ENCODE data around the gene C1orf87.
"Not testable (repeated sequence)": the region's sequence is repeated elsewhere in the genome, so short reads cannot be mapped to it uniquely, and the experiment has no call there.

C1orf87 gene

GRCh38 chr1:59992040-59992820 lies 81.3 kb downstream of the C1orf87 start:
- DNase-seq: no peak

GRCh38 chr1:59990470-59990869 lies 83.1 kb downstream of the C1orf87 start:
- DNase-seq: no peak

DNA sequence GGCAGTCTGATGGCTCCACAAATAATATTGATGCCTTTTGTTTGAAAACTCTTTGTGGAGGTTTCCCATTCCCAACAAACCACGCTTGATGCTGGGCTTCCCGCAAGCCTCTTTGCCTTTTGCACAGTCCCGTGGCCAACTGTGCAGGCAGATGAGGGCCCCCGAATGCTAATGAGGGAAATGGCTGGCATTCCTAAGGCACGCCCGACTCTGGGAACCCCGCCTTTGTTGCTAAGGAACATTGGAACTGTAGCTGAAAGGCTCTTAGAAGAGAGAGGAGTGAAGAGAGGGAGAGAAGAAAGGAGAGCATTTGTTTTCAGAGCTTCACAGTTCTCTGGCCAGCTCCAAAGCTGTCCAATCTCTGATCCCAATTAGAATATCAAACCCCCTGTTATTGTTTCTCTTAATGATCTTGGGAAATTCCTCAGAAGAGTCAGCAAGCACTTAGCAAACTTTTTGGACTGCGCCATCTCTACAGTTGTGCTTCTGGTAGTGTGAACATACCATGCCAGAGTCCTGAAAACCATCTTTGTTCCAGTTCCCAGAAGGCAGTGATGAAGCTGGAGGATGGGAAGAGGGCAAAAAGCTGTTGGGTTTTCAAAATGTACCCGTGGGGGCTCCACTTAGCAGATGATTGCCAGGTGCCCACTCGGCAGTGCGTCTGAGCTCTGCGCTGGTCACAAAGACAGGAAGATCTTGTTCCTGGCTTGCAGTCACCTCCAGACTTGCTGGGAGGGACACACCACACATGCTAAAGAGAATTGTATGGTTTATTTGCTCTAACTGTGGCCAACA lies 86.9 kb downstream of the C1orf87 start:
- DNase-seq: no peak

DNA sequence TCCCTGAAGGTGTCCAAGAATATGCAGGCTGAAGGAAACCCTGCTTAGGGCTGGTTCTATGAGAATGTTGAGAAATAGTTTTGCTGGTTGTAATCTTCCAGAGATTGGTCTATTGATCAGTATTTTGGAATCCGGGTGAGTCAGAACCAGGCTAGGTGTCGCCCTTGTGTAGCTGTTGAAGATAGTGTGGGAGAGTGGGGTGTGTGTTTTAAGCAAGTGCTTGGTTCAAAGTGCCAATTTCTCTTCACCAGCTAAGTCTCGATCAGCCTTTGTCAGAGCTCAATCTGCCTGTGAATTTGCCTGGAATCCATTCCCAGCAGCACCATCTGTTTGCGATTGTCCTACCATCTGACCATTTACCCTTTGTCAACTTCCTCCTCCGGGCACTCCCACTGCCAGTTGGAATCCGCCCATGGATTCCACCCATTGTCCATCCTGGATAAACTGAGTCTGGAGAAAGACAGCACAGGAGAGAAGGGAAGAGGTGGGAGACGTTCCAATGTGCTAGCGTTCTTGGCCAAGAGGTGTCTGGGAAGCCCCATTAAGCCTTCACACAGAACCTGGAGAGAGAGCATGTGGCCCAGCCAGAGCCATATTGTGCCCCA lies 87.6 kb downstream of the C1orf87 start:
- no peak for DNase-seq

- DNase-seq: no peak
Measured at GRCh38 chr1:59979666-59980065, 93.9 kb downstream of the C1orf87 start.

DNA sequence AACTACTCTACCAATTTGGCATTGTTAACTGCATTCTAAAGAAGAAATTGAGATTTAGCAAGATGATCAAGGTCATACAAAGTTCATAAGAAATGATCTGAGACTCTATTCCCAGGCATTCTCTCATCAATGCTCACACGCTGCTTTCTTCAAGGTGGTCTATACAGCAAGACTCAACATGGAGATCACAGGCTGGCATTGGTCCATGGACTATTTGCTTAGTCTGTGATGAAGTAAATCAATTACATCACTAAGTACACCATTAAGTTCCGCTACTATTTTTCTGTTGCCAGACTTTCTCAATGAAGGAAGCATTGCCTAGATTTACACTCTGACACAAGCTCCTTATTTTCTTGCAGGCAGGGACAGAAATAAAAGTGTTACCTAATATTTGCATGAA lies 95.1 kb downstream of the C1orf87 start:
- no peak for DNase-seq

DNA sequence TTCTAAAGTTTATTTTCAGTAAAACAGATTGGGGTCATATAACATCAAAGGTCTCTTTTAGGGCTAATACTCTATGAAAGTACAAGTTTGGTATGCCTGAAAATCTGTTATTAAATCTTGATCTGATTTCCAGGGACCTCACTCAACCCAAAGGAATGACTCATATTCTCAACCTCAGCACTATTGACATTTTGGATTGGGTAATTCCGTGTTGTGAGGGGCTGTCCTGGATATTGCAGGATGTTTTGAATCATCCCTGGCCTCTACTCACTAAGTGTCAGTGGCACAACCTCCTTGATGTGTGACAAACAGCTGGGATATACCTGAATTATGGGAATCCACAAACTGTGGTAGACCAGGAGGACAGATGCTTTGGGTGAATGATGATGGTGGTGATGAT lies 95.5 kb downstream of the C1orf87 start:
- no peak for DNase-seq

- no peak for DNase-seq
Measured at GRCh38 chr1:59977075-59977410, 96.5 kb downstream of the C1orf87 start.

GRCh38 chr1:59976194-59977074 lies 97.1 kb downstream of the C1orf87 start:
- peak; percentile 37 for DNase-seq

DNA sequence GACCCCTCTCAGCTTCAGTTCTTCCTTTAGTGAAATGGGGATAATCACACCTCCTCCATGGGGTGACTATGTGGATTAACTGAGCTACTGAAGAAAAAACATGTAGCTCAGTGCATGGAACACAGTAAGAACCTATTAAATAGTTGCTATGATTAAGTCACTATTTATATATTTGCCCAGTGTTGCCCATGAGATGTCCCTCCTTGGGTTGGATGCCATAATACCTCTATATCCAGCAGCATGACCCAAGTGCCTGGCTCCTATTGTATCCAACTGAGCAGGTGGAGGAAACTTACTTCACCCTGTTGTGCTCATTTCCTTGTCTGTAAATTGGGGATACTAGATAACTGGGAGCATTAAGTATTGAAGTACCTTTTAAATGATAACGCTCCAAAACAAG lies 99.9 kb downstream of the C1orf87 start:
- DNase-seq: no peak

GRCh38 chr1:59972216-59972927 lies 101.2 kb downstream of the C1orf87 start:
- DNase-seq: peak; percentile 73

- peak; percentile 37 for DNase-seq
Measured at GRCh38 chr1:59971464-59971911, 102.1 kb downstream of the C1orf87 start.

- DNase-seq: not testable (repeated sequence)
Measured at GRCh38 chr1:59969542-59970175, 103.9 kb downstream of the C1orf87 start.

DNA sequence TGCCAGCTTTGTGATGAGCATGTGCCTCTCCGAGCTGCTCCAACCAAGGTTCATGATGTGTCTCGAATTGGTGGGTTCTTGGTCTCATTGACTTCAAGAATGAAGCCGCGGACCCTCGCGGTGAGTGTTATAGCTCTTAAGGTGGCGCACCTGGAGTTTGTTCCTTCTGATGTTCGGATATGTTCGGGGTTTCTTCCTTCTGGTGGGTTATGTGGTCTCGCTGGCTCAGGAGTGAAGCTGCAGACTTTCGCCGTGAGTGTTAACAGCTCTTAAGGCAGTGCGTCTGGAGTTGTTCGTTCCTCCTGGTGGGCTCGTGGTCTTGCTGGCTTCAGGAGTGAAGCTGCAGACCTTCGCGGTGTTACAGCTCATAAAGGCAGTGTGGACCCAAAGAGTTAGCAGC lies 104.8 kb downstream of the C1orf87 start:
- DNase-seq: not testable (repeated sequence)

- DNase-seq: no peak
Measured at GRCh38 chr1:59967780-59968179, 105.8 kb downstream of the C1orf87 start.

DNA sequence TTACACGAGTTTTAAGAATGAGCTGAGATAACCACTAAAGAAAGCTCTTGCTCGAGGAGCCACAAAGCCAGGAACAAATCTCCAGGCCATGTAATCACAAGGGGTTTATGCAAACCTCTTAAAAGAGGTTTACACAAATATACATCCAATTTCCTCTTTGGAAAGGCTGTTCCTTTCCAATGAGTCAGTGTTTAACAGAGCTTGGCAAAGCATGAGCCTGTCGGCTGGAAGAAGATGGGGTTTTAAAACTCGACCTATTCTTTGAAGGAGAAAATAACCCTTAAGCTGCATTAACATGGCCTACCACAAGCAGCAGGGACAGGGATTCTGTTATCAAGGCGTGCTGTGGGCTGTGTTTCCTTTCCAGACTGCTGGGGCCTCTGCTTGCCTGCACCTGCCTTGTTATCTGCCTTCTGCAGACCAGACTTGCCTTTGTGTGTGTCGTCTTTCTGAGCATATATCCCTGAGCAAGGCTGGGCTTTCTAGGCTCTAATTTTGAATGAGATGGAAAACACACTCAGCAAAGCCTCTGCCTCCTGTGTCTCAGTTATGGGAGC lies 106.4 kb downstream of the C1orf87 start:
- peak; percentile 62 for DNase-seq

DNA sequence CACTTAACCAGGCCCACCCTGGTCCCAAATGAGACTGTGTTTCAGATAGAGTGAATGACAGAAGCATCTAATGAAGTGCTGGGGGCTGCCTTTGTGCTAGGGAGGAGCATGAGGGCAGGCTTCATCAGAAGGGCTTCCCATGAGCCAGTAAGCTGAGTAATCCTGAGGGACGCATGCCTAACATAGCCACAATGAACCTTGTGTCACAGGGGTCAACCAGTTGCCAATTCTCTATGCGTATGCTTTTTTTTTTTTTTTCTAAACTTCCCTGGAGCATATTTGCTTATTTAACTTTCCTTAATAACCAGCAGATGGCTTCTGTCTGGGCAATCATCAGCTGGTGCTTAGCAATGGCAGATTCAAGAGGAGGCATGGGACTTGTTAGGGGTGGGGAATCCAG lies 121.5 kb downstream of the C1orf87 start:
- DNase-seq: no peak

- no peak for DNase-seq
Measured at GRCh38 chr1:59949648-59950047, 123.9 kb downstream of the C1orf87 start.

DNA sequence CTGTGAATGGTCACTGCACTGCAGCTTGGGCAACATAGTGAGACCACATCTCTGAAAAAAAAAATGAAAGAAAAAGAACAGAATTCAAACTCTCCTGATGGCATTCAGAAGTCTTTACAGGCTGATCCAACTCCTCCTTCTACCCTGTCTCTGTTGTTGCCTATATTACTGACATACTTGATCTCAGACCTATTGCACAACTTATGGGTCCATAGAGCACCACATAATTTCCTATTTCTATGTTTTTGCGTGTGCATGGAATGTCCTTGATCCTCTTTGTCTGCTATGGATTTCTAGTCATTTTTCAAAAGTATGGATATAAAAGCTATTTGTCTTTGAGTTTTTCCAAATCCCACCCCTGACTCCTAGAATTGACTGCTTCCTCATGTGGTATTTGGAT lies 124.6 kb downstream of the C1orf87 start:
- DNase-seq: no peak

- peak; percentile 15 for DNase-seq
Measured at GRCh38 chr1:59947047-59947938, 126.3 kb downstream of the C1orf87 start.
